Measurements from ENCODE around the gene ARL4A.
A peak's percentile ranks its signal among the peaks of the same experiment; 100 is the strongest.
"Not testable (repeated sequence)": the region's sequence is repeated elsewhere in the genome, so short reads cannot be mapped to it uniquely, and the experiment has no call there.

ARL4A gene, protein sequence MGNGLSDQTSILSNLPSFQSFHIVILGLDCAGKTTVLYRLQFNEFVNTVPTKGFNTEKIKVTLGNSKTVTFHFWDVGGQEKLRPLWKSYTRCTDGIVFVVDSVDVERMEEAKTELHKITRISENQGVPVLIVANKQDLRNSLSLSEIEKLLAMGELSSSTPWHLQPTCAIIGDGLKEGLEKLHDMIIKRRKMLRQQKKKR

DNA sequence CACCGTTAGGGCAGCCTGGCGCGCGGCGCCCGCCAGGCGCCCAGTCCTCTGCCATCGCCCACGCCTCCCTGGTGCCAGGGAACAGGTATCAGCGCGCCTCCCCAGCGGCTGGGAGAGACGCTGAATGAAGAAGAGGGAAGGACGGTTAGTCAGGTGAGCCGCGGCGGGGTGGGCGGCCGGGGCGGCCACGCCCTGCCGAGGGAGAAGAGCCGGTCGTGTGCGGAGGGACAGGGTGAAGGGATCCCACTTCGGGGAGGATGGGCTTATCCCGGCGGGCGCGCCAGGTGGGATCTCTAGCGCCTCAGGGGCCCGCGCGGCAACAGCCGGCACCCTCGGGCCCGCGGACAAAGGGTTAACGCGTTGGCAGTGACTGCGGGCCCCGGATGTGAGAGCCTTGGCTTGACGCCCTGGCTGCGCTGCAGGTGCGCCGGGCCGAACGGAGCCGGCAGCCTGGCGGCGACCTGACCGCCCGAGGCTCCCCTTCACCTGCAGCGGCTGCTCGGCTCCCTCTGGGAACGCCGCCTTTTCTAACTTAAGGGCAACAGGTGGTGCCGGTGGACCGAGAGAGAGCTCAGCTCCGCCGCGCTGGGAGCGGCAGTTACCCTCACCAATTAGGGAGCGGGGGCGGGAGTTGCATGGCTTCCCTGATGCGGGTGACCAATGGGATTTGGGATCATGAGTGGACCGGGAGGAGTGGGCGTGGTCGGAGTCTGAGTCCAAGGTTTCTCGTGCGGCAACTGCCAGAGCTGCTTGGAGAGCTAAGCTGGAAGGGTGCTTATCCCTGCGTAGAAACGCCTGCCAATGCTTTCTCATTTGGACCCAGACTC is at the start of gene ARL4A:
TSS of gene ARL4A (plus strand) at position 743 of the 827 bp plus-strand sequence. CDS start 622 bp downstream, outside the sequence.
- peak; percentile 97 for DNase-seq

DNA sequence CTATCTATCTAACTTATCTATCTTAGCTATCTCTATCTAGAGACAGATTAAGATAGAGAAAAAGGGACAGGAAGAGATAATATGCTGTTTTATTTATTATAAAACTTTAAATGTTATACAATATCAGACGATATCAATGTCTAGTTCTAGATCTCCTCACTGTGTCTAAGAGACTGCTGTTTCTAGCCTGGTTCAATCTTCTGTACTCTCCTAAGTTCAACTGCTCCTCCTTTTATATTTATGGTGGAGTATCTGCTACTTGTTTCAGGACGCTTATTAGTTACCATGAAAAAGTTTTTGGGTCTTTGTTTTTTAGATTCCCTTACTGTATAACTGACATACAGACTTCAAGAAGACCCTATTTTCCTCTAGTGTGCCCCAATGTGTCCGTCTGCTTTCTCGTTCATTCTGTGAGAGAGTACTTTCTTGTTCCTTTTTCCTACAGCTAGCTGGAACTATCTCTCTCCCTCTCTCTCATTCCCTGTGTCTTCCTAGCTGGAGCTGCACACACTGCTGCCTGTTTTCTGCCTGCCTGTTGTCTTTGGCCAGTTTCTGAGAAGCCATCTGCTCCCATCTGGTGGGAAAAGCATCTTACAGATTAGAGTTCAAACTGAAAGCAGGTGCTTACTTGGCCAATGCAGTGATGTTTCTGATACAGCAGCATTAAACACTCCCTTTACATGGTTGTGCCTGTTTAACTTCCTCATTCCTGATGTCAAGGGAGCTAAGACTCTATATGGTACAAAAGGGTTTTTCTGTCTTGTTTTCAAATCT is 49.4 kb upstream of the ARL4A start:
- DNase-seq = peak; percentile 79

DNA sequence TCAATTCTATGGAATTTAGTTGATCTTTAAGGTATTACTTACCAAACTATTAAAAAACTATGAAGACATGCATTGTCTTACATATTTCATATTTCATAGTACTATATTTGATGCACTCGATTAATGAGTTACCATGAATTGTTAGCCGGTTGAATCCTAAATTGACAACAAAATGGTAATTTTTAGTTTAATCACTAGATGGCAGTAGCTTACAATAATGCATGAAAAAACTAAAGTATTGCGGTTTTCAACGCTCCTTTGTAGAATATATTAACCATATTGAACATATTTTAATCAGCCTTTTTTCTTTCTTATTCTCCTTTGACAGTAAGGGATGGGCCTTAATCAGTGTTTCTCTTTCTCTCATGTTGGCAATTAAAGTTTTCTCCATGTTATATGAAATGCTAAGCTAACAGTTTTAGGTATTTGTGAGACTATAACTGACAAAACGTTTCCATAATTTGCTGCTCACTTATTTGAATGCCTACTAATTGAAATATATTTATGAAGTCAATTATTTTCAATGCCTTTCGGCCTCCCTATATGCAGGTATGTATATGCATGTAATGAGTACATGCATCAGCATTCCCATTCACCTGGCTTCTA is 48.5 kb upstream of the ARL4A start:
- DNase-seq = peak; percentile 65

DNA sequence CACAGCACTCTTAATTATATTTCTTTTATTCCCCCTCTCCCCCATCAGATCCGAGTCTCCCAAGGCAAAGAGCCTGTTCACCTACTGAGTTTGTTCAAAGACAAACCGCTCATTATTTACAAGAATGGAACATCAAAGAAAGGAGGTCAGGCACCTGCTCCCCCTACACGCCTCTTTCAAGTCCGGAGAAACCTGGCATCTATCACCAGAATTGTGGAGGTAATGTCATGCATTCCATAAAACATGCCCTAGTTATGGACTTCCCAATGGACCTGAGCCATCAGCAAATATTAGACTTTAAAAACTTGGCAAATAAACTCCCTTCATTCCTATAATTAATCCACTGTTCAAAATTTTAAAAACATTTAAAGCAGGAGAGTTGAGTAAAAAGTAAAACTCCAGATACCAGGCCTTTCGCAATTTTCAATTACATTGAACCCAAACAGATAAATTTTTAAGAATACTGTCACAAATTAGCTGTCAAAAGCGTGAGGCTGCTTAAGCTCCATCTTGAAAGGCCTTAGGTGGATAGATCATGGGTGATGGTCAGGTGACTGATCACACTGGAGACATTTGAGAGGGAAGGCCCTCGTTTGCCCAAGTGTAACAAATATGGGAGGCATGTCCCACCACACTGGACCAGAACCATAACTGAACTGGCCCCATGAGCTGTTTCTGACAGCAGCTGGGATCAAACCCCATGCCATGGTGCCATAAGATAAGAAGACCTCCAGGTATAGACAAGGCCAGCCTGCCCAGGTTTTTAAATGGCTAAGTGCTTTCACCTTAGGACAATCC is 46.9 kb upstream of the ARL4A start:
- DNase-seq = no peak

DNA sequence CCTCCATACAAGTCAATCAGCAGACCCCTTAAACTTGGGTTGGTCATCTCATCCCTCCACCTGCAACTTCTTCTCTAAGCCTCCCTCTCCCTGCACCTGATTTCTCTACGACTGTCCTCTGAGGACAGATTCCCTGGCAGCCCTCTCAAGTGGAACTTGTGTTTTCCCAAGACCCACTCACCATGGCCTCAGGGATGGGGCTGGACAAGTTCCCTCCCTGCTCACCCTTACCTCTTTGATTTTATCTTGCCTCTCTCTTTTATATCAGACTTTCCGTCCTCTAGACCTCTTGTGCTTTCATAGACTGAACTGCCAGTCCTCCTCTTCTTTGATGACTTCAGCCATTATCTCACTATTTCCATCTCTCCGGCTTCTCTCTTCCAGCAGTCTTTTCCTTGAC is 46.2 kb upstream of the ARL4A start:
- DNase-seq = no peak

DNA sequence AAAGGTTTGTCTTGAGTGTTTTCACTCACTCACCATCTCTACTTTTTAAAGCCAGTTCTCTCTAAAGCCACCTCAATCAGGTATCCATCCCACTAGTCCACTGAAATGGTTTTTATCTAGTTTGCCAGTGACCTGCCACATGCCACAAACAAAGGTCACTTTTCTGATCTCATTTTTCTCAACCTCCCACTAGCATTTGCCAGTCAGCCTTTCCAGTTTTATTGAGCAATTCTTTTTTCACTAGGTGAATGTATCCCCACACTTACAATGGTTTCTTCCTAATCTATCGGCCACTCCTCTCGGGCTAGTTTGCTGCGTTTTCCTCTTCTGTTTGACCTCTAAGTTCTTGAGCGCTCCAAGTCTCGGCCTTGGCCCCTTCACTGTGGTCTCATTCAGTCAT is 44.9 kb upstream of the ARL4A start:
- DNase-seq = no peak

DNA sequence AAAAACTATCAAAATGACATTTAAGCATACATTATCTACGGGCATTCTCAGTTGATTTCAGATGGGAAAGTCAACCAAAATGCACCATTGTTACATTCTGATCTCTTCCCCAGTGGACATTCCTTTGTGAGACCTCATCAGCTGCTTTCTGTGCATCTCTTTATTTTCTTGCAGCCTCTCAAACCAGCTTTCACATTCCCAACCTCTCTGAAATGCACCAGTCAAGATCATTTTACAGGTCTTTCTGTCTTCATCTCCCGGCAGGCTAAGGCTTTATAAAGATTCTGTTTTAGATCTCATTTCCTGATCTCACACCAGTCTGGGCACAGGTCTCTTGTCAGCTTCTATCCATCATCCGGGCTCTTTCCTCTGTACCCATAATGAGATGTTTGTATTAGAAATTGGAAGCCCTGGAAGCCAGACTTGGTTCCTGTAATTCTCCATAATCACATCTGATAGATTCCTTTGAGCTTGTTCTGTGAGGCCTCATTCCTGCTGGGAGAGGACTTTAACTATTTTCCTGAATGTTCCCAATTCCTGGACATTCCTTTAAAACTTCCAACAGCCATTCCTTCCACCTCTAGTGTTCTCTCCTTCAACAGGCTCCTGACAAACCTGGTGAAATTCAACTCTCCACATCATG is 44.3 kb upstream of the ARL4A start:
- DNase-seq = no peak

DNA sequence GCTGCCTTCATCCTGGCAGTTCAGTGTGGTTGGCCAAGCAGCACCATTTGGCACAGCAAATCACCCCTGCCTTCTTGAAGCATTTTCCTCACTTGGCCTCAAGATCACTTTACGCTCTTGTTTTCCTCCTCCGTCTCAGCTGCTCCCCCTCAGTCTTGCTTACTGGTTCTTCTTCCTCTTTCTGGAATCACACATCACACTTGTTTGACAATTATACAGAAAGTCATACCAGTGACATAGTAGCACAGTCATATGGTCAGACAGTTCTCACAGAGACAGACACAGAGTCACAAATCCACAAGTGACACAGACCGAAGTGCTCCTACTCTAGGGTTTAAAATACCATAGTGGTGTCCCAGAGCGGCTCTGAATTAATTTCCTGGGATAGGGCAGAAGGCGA is 43.8 kb upstream of the ARL4A start:
- DNase-seq = no peak

DNA sequence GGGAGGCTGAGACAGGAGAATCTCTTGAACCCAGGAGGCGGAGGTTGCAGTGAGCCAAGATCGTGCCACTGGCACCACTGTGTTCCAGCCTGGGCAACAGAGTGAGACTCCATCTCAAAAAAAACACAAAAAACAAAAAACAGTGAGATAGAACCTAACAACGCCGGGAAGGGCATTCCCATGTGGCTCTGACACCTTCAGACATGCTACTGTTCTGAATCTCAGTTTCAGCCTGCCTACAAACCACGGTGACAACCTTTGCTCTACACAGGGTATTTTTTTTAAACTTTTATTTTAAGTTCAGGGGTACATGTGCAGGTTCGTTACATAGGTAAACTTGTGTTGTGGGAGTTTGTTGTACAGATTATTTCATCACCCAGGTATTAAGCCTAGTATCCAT is 42.2 kb upstream of the ARL4A start:
- not testable (repeated sequence) for DNase-seq

DNA sequence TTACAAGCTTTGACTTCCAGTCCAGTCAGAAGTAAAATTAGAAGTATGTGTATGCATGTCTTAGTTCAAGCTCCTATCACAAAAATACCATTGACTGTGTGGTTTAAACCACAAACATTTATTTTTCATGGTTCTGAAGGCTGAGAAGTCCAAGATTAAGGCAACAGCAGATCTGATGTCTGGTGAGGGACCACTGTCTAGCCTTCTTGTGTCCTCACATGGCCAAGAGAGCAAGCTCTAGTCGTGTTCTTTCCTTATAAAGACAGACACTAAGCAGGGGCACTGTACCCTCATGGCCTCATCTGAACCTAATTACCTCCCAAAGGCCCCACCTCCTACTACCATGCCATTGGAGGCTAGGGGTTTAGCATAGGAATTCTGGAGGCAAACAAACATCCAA is 41.3 kb upstream of the ARL4A start:
- no peak for DNase-seq

DNA sequence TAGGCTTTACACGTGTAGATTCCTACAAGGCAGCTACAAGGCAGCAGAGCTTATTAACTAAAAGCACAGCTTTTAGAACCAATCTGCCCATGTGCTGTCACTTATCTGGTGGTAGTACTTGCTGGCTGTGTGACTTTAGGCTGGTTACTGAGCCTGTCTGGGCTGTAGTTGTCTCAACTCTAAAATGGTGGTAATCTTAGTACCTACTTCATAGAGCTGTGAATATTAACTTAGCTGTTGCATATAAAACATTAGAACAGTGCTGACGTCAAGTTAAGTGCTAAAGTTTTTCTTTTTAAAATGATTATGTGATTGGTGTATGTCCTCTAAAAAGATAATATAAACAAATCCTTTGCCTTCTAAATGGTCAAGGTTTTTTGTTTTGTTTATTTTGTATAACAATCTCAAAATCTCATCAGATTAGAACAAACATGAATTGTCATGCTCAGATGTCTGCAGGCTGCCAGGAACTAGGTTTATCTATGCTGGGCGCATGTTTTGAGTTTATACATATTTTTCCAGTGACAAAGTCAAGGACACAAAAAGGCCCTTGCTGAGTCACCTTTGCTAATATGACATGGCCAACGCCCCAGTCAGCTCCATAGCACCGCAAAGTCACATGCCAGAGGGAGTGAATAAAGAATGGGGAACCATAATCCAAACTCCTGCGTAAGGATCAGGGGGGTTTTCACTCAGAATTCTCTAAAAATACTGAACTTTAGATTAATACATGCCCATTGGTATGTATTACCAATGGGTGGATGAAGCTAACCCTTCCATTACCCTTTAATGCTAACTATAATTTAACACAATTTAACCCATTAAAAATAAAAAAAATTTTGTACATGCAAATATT is 39.8 kb upstream of the ARL4A start:
- DNase-seq = no peak

DNA sequence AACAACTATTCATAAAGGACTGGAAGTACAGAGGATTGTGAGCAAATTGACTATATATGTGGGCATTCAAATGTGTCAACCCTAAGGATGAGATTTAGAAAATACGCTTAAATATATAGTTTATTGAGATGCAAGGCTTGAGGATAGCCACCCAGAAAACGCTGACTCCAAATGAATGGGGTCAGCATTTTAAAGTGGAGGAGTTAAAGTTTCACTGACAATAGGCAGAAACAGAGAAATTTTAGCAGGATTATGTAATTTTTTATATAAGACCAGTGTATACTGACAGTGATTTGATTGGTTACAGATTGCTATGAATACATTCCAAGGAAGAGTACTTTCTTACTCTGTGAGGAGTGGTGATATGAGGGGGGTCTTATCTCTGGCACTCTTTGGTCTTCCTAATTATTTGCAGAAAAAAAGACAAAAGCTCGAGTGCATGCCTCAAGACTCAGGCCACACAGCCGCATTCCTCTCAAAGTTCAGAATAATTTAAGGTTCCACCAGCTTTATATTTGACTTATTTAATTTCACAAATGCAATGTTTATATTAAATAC is 38.6 kb upstream of the ARL4A start:
- DNase-seq = no peak

DNA sequence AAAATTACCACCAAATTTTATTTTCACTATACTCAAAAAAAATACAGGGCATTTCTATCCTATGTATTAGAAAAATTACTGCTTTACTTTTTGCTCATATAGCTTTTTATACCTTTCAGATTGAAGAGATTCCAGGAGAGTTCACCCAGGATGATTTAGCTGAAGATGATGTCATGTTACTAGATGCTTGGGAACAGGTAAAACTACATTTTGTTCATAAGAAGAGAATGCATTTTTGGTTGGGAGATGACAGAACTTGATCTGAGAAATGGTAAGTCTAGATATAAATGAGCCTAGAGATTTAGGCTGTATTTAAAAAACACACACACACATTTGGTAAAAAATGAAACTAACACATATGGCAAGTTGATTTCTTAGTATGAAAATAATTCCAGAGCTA is 38.1 kb upstream of the ARL4A start:
- no peak for DNase-seq

DNA sequence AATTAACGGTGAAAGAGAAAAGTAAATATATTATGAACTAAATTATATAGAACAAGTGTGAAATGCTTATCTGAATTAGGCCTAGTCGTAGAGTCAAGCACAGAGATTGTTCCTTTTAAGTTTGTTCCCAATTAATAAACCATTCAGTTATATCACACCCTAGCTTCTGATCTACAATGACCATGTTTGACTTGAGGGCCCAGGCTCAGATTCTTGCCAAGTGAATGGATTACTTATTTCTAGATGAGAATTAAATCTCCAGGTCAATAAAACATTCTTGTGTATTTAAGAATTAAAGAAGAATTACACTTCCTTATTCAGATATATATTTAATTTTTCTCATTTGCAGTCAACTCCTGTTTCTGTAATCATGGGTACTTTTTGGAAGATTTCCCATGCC is 37.4 kb upstream of the ARL4A start:
- DNase-seq = no peak

DNA sequence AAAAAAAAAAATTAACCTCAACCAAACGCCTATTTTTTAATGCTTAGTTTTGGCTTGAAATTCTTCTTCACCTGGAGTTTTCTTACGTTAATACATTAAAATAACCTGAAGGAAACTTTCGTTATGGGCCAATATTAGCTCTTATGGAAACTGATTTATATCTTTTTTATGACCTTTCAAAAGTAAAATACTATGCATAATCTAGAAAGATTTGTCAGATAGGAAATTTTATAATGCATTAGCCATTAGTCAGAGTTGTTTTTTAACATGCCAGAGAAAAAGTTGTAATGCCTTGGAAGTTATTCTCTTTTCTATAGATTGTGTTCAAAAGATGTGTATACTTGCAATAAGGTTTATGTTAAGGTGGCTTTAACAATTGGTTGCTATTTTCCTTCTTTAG is 34.3 kb upstream of the ARL4A start:
- no peak for DNase-seq

DNA sequence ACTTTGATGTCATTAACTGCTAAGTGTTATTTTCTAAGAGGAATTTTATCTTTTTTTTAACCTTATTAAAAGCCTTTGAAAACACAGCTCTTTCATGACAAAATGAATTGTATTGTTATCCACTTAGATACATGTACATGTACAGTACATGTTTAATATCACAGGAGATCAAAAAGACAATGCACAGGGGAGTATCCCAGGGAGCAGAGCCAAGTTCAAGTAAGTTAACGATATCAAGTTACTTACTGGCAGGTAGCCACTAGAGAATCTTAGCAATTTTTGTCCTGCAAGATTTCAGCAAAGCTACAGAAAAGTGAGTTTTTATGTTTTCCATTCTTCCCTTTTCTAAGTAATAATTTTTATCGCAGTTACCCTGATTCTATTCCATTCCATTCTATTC is 33.9 kb upstream of the ARL4A start:
- peak; percentile 73 for DNase-seq

DNA sequence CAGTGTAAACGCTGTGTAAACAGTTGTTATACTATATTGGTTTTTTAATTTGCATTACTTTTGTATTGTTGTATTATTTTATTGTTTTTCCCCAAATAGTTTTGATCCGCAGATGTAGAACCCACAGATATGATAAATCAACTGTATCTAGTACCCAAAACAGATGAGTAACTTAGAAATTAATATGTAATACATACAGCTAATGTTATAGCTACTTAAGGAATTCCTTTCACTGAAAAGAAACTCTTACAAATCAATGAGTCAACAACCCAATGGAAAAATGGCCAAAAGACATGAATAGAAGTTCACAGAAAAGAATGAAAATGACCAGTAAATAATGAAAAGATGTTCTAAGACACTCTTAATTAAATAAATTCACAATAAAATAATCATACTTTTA is 32.3 kb upstream of the ARL4A start:
- no peak for DNase-seq

DNA sequence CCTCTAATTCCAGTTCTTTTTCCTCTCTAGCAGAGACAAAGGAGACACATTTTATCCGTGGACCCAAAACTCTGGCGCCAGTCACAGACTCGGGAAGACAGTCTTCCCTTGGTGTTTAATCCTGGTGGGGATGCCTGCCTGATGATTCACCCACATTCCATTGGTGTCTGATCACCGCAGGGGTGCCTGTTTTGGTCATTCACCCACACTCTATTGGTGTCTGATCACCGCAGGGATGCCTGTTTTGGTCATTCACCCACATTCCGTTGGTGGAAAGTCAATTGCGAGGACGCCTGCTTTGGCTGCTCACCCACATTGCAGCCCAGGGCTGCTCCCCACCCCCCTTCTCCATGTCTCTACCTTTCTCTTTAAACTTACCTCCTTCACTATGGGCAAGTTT is 27.0 kb upstream of the ARL4A start:
- DNase-seq = not testable (repeated sequence)

DNA sequence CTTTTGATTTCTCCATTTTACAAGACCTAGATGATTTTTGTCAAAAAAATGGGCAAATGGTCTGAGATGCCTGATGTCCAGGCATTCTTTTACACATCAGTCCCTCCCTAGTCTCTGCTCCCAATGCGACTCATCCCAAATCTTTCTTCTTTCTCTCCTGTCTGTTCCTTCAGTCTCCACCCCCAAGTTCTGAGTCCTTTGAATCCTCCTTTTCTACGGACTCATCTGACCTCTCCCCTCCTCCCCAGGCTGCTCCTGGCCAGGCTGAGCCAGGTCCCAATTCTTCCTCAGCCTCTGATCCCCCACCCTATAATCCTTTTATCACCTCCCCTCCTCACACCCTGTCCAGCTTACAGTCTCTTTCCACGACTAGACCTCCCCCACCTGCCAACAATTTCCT is 26.4 kb upstream of the ARL4A start:
- DNase-seq = not testable (repeated sequence)

DNA sequence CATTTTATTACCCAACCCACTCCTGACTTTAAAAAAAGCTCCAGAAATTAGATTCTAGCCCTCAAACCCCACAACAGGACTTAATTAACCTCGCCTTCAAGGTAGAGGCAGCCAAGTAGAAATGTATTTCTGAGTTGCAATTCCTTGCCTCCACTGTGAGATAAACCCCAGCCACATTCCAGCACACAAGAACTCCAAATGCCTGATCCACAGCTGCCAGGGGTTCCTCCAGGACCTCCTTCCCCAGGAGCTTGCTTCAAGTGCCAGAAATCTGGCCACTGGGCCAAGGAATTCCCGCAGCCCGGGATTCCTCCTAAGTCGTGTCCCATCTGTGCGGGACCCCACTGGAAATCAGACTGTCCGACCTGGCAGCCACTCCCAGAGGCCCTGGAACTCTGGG is 25.9 kb upstream of the ARL4A start:
- DNase-seq = no peak
